ENCODE data around the gene FGGY.

Gene FGGY

GRCh38 chr1:59669752-59670312 lies 372.9 kb downstream of the FGGY start:
- DNase-seq, result no peak

DNA sequence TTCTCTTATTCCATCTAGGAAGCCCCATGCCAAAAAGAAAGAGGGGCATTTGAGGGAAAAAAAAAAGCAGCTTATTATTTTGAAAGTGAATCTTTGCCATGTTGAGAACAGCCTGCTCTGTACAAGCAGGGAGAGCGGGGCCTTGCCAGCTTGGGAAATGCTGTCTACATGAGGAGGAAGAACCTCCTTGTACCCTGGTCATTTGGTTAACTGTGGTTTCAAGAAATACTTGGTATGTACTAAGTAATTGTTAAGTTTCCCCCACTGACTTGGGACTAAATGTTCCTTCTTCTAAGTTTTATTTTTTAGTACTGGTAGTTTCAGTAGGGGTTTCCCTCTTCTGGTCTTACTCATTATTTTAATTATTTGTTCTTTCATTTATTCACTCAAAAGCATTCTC lies 373.8 kb downstream of the FGGY start:
- no peak for DNase-seq

DNA sequence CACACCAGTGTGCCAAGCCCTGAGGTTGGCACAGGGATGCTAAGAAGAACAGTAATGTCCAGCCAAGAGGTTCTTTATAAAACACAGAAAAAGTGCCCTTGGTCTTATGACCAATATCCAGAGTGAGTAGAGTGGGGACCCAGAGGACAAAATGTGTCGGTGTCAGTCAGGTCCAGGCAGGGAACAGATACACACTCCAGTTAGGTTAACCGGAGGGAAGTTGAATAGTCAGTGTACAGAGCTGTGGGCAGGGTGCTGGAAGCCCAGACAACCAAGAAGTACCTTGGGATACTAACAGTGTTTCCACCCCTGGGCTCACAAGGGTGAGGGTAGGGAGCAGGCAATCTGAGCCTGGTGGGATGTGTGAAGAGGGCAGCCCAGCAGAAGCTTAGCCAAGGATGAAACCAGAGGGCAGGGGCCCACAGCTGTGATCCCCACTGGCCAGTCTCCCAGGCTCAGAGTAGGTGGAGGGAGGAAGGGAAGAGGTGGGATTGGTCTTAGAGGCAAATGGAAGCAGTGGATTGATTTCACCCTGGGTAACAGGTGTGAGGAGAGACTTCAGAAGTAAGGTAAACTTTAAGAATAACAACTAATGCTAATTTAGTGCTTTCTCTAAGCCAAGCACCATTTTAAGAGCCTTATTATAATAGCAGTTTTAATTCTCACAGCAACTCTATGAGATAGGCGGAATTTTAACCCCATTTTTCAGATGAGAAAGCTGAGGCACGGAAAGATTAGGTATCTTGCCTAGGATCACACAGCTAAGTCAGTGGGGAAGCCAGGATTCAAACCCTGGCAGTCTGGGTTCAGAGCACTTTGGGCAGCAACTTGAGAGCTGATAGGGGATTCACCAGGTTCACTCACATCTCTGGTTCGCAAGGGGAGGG lies 374.4 kb downstream of the FGGY start:
- DNase-seq, result no peak

- no peak for DNase-seq
These were observed 375.0 kb downstream of the FGGY start for GRCh38 chr1:59671953-59672305.

GRCh38 chr1:59672851-59673572 lies 376.1 kb downstream of the FGGY start:
- no peak for DNase-seq

GRCh38 chr1:59673573-59674450 lies 376.9 kb downstream of the FGGY start:
- no peak for DNase-seq

DNA sequence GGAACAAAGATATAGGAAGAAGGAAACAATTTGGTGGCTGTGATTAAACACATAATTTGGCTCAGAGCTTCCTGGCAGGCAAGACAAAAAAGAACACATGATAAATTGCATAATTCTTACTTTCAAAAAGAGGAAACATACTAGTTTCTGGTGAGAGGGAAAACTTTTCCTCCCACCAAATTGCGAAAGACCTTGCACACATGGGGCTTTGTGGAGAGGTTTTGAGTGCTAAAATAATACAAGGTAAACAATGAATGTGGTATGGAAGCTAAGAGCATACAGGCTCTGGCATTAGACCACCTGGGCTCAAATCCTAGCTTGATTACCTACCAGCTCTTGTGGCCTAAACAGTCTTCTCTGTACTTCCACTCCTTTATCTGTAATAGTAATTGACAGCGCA lies 377.7 kb downstream of the FGGY start:
- no peak for DNase-seq

- no peak for DNase-seq
These were observed 379.0 kb downstream of the FGGY start for GRCh38 chr1:59675936-59676335.

DNA sequence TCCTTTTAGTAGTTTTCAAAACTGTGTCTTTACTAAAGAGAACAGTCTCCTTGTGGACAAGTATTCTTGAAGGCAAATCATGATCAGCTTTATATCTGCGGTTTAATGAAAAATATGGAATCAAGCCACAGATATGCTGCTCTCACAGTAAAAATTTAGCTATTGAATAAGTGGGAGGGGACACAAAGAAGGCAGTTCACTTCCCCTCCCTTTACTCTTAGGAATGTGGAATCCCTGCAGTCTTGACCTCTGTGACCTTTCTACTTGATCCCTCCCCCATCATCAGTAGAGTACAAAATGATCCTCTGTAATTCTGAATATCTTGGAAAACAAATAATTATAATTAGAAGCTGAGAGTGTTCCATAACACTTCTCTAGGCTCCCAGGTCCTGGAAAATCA lies 381.1 kb downstream of the FGGY start:
- DNase-seq, result no peak

DNA sequence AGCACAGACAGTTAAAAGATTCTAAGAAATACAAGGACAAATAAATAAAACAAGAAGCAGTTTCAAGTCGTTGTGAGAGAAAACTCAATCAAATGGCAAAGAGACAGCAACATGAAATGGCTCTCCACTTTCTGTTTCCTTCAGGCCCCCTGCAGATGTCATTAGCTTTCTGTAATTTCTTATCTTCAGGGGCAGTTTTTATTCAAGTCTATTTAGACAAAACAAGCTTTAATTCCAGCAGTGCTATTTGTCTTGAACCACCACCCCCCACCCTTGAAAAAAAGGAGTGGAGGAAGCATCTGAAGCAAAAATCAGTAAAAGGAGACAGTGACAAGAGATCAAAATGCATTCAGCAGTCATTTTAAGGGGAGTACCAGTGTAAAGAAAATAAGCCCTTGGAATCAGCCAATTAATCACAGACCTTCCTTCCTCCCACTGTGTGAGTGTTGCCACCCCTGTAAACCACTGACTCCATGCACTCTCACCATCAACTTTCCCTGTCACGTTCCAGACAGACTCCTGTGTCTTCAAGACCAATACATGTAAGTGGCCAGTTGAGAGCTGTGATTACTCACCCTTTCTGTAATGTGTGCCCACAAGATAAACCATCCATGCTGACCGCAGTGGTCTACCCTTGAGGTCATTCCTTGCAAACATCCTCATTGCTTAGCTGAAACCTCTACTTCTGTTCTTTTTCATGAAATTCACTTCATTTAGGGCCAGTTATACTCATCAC lies 381.8 kb downstream of the FGGY start:
- no peak for DNase-seq

DNA sequence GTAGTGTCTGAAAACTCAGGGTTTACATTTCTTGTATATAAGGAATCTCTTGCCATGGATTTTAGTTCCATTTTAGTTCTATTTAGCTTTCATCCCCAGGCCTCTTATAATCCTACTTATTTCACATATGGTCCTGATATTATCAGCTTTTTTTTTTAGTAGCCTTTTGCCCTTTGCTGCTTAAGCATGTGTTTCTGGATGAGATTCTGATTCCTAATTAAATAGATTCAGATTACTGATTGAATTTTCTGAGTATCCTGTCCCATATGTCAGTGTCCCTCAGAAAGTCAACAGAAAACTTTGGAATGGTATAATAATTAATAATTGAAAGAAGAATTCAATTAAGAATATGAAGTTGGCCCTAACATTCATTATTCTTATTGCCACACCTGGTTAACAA lies 383.1 kb downstream of the FGGY start:
- DNase-seq, result no peak

- DNase-seq, result no peak
These were observed 385.6 kb downstream of the FGGY start for GRCh38 chr1:59682396-59683080.

- DNase-seq, result no peak
These were observed 386.3 kb downstream of the FGGY start for GRCh38 chr1:59683197-59683596.

GRCh38 chr1:59684698-59685097 lies 387.8 kb downstream of the FGGY start:
- no peak for DNase-seq

GRCh38 chr1:59685101-59685500 lies 388.2 kb downstream of the FGGY start:
- DNase-seq, result no peak

DNA sequence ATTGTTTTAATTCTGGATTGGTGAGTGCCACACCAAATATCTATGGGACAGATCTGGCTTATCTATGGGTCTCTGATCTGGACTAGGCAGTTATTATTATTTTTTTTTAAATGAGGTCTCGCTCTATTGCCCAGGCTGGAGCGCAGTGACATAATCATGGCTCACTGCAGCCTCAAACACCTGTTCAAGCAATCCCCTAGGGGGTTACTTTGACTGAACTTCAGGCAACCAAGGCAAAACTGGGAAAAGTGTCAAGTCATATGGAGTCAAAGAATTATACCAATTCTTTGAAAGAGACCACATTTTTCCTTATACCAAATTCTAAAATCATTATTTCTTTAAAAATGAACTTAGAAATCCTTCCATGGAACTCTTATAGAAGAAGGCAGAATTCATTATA lies 388.8 kb downstream of the FGGY start:
- no peak for DNase-seq

GRCh38 chr1:59686170-59686569 lies 389.3 kb downstream of the FGGY start:
- no peak for DNase-seq

- no peak for DNase-seq
These were observed 389.7 kb downstream of the FGGY start for GRCh38 chr1:59686574-59686973.

DNA sequence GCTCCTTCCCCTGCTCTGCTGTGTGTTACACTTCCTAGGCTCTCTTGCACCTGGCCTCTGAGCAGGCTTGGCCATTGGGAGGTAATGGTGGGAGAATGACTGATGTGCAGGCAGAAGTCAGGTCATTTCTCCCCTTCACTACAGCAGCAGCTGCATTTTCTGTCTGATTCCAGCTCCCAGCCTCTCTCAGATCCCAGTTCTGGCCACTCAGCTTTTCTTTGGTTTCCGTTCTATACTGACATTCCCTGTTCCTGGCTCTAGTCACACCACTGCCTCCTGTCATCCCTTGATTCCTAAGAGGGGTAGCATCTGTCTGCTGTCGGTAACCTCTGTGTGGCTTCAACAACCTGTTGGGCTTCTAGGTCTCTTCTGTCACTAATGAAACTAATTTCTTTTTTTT lies 390.2 kb downstream of the FGGY start:
- no peak for DNase-seq

- DNase-seq, result no peak
These were observed 392.1 kb downstream of the FGGY start for GRCh38 chr1:59688976-59689375.

DNA sequence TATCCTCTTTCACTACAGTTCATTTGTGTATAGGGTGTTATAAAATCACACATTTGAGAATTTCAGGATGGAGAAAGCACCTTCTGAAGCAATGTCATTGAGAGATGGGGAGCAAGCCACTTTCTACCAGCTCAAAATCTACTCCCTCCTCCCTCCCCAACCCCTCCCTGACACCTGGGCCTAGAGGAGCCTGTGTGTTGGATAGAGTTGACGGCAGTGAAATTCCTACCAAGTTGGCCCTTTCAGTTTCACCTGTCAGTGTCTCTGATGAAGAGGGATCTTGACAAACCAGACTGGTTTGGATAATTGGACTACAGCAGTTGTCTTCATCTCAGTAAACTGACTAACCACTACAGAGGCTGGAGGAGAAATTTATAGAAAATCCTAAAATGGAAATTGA lies 392.8 kb downstream of the FGGY start:
- no peak for DNase-seq

Data from NK-92 treated with Interleukin-12 subunit alpha and Interleukin-12 subunit beta, amount 100 ng/mL, for 24 hours (cell line).